Measurements from ENCODE around the gene SSTR5. TPM values are rescaled to one million over a fixed set of nuclear protein-coding genes. Genes with fewer than 3 reads are reported as not detected.

Gene SSTR5
- total and polyA plus RNA-seq, 4 donors = 0.23 TPM; not detected in 3

DNA sequence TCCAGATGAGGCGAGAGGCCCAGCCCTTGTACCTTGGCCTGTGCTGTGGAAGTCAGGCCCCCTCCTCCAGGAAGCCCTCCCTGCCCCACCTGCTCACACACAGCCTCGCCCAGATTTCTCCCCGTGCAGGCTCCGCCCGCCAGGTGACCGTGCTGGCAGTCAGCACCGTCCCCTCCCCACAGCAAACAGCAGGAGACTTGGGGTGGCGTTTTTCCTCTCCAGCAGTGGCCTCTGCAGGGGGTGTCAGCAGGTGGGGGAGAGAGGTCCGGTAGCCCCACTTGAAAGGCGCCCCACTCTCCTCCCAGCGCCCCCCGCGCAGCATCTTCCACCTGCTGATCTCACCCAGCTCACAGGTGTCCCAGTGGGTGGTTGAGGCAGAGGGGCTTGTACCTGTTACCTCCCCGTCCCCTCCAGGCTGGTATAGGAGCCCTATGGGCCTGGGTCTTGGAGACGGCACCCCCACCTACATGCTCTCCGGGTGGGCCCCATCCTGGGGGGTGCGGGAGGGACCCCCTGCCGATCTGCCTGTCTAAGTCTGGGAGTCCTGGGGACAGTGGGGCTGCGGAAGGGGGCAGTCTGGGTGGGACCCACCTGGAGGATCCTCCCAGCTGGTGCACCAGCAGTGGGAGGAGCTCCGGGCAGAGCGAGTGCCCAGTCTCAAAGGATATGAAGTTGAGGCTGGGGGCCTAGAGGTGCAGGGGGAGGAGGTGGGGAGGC, 27.7 kb downstream of the SSTR5 start:
- no peaks in the 10 kb centered on the region for H3K9me3 ChIP-seq (ENCODE audit: control insufficient read depth in 4 of 4, insufficient read depth in 3 of 4, low read length in 3 of 4)
- peaks cover 0 to 18% (median 8%) of the 10 kb centered on the region in 3 donors for H3K27me3 ChIP-seq (ENCODE audit: control insufficient read depth in 3 of 3, insufficient read depth in 3 of 3, low read length in 2 of 3)
- WGBS, 2 donors = 61 to 63% methylated on average over 20 to 21 of the region's 21 CpGs
- TF ChIP-seq, protein P1, sequence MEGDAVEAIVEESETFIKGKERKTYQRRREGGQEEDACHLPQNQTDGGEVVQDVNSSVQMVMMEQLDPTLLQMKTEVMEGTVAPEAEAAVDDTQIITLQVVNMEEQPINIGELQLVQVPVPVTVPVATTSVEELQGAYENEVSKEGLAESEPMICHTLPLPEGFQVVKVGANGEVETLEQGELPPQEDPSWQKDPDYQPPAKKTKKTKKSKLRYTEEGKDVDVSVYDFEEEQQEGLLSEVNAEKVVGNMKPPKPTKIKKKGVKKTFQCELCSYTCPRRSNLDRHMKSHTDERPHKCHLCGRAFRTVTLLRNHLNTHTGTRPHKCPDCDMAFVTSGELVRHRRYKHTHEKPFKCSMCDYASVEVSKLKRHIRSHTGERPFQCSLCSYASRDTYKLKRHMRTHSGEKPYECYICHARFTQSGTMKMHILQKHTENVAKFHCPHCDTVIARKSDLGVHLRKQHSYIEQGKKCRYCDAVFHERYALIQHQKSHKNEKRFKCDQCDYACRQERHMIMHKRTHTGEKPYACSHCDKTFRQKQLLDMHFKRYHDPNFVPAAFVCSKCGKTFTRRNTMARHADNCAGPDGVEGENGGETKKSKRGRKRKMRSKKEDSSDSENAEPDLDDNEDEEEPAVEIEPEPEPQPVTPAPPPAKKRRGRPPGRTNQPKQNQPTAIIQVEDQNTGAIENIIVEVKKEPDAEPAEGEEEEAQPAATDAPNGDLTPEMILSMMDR (IDR thresholded peaks at IDR 0.05; ENCODE audit: control extremely low read depth, extremely low read depth) = no peak
- H3K4me3 ChIP-seq = no peak overlapping the region
- no peak for ATAC-seq (ENCODE audit: insufficient read depth, low FRiP score)
- H3K4me1 ChIP-seq (ENCODE audit: control insufficient read depth in 5 of 5, insufficient read depth in 5 of 5, low read length in 5 of 5) = peaks cover 0 to 5% (median 0%) of the 10 kb centered on the region in 5 donors
- H3K36me3 ChIP-seq (ENCODE audit: control insufficient read depth in 4 of 4, insufficient read depth in 4 of 4, low read length in 4 of 4) = no peaks in the 10 kb centered on the region
- H3K27ac ChIP-seq (ENCODE audit: low read depth in 1 of 2, low read length in 1 of 2) = no peak overlapping the region
- DNase-seq = no peak
- H3K9ac ChIP-seq (ENCODE audit: insufficient read depth in 1 of 2, low read length in 2 of 2) = no peak overlapping the region

DNA sequence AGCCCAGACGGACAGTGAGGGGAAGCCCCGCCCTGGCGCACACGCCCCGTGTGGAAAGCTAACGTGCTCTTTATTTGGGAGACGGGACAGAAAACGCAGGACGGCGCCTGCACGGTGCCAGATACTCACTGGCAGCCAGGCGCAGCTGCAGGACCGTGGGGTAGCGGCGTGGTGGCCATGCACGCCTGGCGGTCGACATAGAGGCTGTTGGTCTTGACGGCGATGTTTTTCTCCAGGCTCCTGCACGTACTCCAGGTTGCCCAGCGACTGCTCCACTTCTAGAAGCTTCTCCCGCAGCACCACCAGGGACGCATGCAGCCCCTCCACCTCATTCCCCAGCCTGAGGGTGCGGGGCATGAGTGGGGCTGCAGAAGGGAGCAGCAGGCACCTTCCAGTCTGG, 28.6 kb downstream of the SSTR5 start:
- ATAC-seq (ENCODE audit: insufficient read depth, low FRiP score) = no peak
- Histone ChIP-seq H3K27me3 (ENCODE audit: control insufficient read depth in 3 of 3, insufficient read depth in 3 of 3, low read length in 2 of 3) (peaks cover 0 to 18% (median 14%) of the 10 kb centered on the region in 3 donors), H3K27ac (ENCODE audit: low read depth in 1 of 2, low read length in 1 of 2) (no peak overlapping the region), H3K4me3 (no peak overlapping the region), H3K9me3 (ENCODE audit: control insufficient read depth in 4 of 4, insufficient read depth in 3 of 4, low read length in 3 of 4) (no peaks in the 10 kb centered on the region), H3K36me3 (ENCODE audit: control insufficient read depth in 4 of 4, insufficient read depth in 4 of 4, low read length in 4 of 4) (no peaks in the 10 kb centered on the region), H3K9ac (ENCODE audit: insufficient read depth in 1 of 2, low read length in 2 of 2) (no peak overlapping the region), H3K4me1 (ENCODE audit: control insufficient read depth in 5 of 5, insufficient read depth in 5 of 5, low read length in 5 of 5) (peaks cover 0 to 5% (median 0%) of the 10 kb centered on the region in 5 donors)
- TF ChIP-seq, protein P1 (IDR thresholded peaks at IDR 0.05; ENCODE audit: control extremely low read depth, extremely low read depth) = no peak
- WGBS, 2 donors = 55 to 64% methylated on average over 25 of the region's 25 CpGs
- no peak for DNase-seq

DNA sequence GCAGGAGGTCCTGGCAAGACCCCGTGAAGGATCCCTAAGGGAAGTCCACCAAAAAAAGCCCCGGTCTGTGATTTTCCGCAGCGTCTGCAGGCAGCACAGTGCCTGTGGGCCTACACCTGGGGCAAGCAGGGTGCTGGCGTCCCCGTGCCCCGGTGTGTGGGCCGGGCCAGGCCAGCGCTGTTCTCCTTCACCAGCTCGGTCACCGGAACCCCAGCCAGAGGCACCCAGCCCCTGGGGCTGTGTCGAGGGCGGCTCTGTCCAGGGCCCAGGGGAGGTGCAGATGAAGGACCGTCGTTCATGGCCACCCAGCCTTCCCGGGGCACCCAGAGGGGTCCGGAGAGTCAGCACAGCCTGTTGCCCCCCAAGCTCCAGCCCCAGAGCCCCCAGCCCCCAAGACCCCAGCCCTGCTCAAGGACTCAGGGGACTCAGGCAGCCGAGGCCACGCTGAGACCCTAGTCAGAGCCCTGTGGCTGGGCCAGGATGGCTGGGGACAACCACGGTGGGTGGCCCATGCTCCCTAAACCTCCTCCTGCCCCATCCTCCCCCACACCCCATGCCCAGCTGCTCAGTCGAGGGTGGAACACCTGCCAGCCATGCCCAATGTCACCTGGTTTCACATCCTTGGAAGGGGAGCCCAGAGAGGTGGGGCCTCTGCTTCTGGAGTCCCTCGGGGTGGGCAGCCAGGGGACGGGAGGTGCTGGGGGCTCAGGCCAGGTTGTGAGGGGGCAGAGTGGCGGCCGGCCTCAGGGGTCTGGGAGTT, 29.2 kb downstream of the SSTR5 start:
- H3K27ac ChIP-seq (ENCODE audit: low read depth in 1 of 2, low read length in 1 of 2) = no peak overlapping the region
- ATAC-seq (ENCODE audit: insufficient read depth, low FRiP score) = no peak
- H3K4me3 ChIP-seq = no peak overlapping the region
- no peak for DNase-seq
- no peaks in the 10 kb centered on the region for H3K9me3 ChIP-seq (ENCODE audit: control insufficient read depth in 4 of 4, insufficient read depth in 3 of 4, low read length in 3 of 4)
- peaks cover 0 to 5% (median 0%) of the 10 kb centered on the region in 5 donors for H3K4me1 ChIP-seq (ENCODE audit: control insufficient read depth in 5 of 5, insufficient read depth in 5 of 5, low read length in 5 of 5)
- 60 to 74% methylated on average over 24 to 25 of the region's 25 CpGs for WGBS, 2 donors
- TF ChIP-seq, protein P1 (IDR thresholded peaks at IDR 0.05; ENCODE audit: control extremely low read depth, extremely low read depth) = no peak
- no peak overlapping the region for H3K9ac ChIP-seq (ENCODE audit: insufficient read depth in 1 of 2, low read length in 2 of 2)
- H3K36me3 ChIP-seq (ENCODE audit: control insufficient read depth in 4 of 4, insufficient read depth in 4 of 4, low read length in 4 of 4) = no peaks in the 10 kb centered on the region
- peaks cover 0 to 18% (median 18%) of the 10 kb centered on the region in 3 donors for H3K27me3 ChIP-seq (ENCODE audit: control insufficient read depth in 3 of 3, insufficient read depth in 3 of 3, low read length in 2 of 3)

Data from lung (tissue), 12 donors.